Mammary epithelial cell (primary cell): ENCODE data around the gene CALHM2.

Experiments used
- EZH2 ChIP-seq: IDR thresholded peaks from 2 replicates; pipeline ENCODE4 v1.6.1; 2012; ENCODE audit warnings: low read length, inconsistent platforms, borderline replicate concordance
- TF ChIP-seq, protein P1 (sequence below), 2 donors: IDR thresholded peaks in 1 of 2; conservative IDR thresholded peaks in 1 of 2; 2 replicates each; pipeline ENCODE4 v1.5.1; 2011 to 2012; ENCODE audit warnings: inconsistent platforms in 2 of 2, low read length in 2 of 2, mild to moderate bottlenecking in 2 of 2, control low read depth in 1 of 2, low read depth in 1 of 2; ENCODE audit not compliant: insufficient read depth in 1 of 2; ENCODE audit errors: extremely low read depth in 1 of 2

DNA sequence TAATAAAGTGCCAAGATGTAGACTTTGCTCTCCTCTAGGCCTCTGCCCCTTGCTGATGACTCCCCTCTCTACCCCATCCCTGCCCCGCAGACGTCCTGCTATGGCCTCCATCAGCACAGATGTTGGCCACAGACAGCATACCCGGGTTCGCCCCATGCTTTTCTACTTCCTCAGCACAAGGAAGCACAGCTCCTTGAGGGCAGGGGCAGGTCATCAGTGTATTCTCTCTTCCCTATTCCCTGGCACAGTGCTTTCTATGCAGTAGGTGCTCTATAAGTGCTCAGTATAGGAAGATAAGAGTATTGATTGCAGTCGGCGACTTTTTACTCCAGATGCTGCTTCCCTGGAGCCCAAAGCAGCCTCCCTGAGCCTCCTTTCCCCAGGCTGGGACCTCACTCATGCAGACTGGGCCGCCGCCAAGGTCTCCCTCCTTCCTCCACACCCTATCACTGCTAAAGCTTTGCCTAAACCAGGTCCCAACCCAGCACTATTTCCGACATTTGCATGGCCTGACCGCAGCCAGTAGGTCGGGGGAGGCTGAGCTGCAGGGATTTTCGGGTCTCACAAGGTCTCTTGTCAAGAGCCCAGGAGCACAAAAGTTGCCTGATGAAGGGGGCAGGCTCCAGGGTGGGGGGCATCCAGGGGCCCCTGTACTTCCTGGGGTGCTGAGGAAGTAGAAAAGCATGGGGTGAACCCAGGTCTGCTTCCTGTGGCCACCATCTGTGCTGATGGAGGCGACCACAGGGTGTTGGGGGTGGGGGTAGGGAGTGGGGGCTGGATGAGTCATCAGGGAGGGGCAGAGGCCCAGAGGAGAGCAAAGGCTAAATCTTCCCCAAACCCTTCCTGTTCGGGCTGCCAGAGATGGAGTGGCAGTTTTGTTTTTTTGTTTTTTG is 18.8 kb upstream of the CALHM2 start:
- TF ChIP-seq, protein P1, sequence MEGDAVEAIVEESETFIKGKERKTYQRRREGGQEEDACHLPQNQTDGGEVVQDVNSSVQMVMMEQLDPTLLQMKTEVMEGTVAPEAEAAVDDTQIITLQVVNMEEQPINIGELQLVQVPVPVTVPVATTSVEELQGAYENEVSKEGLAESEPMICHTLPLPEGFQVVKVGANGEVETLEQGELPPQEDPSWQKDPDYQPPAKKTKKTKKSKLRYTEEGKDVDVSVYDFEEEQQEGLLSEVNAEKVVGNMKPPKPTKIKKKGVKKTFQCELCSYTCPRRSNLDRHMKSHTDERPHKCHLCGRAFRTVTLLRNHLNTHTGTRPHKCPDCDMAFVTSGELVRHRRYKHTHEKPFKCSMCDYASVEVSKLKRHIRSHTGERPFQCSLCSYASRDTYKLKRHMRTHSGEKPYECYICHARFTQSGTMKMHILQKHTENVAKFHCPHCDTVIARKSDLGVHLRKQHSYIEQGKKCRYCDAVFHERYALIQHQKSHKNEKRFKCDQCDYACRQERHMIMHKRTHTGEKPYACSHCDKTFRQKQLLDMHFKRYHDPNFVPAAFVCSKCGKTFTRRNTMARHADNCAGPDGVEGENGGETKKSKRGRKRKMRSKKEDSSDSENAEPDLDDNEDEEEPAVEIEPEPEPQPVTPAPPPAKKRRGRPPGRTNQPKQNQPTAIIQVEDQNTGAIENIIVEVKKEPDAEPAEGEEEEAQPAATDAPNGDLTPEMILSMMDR (conservative IDR thresholded peaks at IDR 0.05 in 1 of 2, IDR thresholded peaks at IDR 0.05 in 1 of 2; ENCODE audit: extremely low read depth in 1 of 2, insufficient read depth in 1 of 2, low read depth in 1 of 2, low read length in 2 of 2), result no peak
- TF ChIP-seq EZH2, result no peak
